Measurements from ENCODE around the gene PARD3.
"Not testable (repeated sequence)": the region's sequence is repeated elsewhere in the genome, so short reads cannot be mapped to it uniquely, and the experiment has no call there.

PARD3 gene

GRCh38 chr10:34297541-34298345 lies 517.4 kb downstream of the PARD3 start:
- no peak for DNase-seq (ENCODE audit: low read depth in 3 of 3)

DNA sequence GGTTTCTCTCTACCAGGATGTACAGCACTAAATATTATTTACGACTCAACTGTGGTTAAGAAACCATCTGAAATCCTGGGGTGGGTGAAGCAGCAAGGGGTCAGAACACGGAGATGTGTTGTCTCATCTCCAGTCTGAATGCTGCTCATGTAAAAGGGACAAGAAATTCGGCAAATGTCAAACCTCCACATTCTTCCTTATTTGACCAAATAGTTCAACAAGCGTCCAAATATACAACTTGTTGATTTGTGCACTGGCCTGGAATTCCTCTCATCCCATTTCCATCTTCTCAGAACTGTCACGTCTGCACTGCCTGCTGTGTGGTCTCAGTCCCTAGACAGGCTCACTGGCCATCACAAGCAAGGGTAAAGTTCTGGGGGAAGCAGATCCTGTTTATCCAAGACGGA lies 520.0 kb downstream of the PARD3 start:
- DNase-seq (ENCODE audit: low read depth in 3 of 3): no peak

DNA sequence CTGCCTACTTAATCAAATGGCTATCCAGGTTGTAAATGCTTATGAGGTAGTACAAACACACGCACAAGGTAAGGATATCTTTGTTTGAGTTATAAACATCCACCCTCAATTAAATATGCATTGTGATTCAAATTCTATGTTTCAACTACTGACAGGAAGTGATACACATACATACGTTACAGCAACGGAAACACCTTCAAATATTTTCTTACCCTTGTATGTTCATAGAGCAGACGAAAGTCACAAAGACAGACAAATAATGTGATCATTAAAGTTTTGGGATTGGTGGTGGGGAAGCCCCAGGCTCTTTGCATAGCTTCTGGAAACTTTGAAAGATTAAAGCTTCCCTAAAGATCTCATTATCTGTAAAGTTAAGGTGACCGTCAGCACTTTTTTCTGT lies 521.0 kb downstream of the PARD3 start:
- DNase-seq (ENCODE audit: low read depth in 3 of 3): no peak

DNA sequence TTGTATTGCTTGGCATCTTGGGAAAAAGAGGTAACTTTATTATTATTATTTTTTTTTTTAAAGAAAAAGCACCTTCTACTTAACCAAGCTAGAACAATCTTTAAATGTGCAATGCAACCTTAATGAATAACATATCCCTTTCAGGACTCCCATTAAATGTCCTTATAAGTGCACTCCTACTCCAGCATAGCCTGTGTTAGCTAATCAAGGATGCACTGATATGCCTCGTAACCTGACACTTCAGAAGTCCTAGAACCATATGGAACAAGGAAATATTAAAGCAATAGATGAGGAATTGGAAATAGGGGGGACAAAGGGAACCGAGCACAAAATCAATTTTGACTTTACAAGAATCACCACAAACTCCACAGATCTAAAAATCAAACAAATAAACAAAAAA lies 522.4 kb downstream of the PARD3 start:
- no peak for DNase-seq (ENCODE audit: low read depth in 3 of 3)

DNA sequence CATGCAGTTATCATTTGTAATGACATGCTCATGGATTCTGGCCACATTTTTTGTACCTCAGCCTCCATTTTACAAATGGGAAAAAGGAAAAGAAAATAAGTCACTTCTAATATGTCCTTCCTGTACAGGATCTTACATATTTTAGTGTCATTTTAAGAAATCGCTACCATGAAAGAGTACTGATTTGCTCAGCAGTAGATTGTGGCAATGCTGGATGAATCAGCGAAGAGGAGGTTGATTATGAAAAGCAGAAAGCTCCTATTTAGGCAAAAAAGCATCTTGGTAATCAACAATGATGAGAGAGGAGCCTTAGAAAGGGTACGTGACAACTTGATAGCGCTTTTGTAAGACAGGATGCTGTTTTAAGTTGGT lies 522.9 kb downstream of the PARD3 start:
- DNase-seq (ENCODE audit: low read depth in 3 of 3): no peak

DNA sequence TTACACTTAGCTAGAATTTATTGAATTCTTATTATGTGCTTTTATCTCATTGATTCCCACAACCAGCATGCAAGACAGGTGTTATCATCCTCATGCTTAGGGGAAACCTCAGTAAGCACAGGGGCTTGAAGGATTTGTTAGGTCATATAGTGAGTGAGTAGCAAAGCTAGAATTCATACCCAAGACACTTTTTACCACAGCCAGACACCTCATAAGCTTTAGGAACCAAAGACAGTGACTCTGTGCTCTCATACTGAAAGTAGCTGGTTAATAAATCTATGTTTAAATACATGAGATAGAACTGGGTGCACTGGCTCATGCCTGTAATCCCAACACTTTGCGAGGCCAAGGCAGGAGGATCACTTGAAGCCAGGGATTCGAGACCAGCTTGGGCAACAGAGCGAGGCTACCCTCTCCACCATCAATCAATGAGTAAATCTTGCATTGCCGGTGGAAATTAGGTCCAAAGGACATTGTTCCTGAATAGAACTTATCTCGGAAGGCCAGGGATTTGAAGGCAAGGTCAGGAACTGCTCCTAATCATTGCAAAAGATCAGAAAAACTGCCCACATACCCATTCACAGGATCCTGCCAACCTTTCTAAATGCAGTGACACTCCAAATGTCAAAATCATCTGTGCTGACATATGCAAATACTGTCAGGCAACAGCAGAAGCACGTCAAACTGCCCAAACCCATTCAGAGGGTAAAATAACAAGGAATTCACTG lies 523.5 kb downstream of the PARD3 start:
- no peak for DNase-seq (ENCODE audit: low read depth in 3 of 3)

DNA sequence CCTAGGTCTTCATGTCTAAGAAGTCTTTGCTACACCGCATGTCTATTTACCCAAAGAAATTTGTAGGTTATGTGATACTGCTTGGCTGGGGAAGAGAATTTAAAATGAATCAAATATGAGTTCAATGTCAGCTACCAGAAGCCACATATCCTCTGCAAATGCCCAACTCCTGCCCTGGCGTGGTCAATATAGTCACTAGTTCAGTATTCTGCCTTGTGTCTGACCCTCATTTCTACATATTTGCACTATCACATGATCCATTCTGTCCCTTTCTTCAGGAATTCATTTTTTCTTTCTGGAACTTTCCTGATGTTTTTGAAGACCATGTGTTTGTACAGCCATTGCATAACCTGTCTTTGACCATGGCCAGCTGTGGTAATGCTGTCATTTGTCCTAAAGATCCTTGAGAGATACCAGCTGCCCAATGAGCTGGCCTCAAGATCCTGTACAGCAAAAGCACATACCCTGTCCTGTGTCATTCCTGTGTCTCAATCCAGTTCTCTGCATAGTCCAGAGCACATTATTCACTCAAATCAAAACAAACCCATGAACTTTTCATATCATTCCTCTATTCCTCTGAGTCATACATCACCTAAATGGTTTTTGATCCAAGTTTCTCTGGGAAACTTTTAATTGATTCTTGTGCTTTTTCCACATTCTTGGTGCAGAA lies 524.5 kb downstream of the PARD3 start:
- no peak for DNase-seq (ENCODE audit: low read depth in 3 of 3)

- no peak for DNase-seq (ENCODE audit: low read depth in 3 of 3)
These were observed 526.5 kb downstream of the PARD3 start for GRCh38 chr10:34288634-34289033.

DNA sequence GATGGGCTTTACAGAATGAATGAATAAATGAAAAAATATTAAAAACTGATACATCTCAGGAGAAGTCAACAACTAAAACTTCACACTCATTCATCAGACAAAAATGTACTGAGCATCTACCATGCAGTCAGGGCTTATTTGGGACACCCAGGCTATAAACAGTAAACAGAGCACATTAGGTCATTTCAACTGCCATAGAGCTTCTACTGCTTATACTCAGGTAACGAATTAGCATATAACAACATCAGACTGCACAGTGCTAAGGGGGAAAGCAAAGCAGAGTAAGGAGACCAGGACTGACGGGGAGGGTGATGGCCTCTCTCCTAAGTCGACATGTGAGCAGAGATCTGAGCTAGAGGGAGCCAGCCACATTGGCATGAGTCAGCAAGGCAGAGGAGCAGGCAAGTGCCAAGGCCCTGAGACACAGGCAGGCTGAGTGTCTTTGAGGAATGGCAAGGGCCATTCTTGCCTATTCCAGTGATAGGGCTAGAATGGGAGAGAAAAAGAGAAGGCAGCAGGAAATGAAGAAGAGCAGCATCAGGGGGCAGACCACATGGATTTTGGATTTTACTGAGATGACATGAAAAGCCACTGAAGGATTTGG lies 528.9 kb downstream of the PARD3 start:
- no peak for DNase-seq (ENCODE audit: low read depth in 3 of 3)

- DNase-seq (ENCODE audit: low read depth in 3 of 3): no peak
These were observed 533.2 kb downstream of the PARD3 start for GRCh38 chr10:34281661-34282582.

DNA sequence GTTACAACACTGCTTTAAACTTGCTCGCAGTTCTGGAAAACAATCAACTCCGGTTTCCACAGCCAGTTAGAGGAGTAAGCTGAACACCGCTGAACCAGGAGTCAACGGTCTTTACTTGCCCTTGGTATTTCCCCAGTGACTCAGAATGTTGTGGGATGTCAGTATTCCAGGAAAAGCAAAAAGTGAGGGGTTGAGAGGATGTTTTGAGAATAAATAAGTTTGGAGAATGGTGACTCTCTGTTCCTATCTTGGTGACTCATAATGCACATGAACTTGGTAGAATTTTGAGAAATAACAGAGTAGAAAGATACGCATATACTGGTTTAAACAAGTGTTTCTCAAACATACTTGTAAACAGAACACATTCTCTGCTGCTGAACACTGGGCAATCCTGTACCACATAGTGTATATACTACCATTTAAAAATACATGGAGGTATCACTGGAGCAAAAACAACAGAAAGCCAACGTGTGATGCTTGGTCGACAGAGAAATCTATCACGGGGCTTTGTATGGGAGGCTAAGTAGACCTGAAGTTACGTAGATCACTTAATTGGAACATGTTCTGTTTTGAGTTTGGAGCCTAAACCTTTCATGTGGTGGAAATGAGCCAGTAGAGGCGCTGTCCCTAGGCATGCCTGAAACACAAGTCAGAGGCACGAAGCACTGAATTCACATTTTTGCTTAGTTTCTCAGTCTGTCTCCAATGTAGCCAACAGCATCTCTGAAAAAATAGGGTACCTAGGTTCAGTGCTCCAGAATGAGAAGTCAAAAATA lies 534.3 kb downstream of the PARD3 start:
- no peak for DNase-seq (ENCODE audit: low read depth in 3 of 3)

DNA sequence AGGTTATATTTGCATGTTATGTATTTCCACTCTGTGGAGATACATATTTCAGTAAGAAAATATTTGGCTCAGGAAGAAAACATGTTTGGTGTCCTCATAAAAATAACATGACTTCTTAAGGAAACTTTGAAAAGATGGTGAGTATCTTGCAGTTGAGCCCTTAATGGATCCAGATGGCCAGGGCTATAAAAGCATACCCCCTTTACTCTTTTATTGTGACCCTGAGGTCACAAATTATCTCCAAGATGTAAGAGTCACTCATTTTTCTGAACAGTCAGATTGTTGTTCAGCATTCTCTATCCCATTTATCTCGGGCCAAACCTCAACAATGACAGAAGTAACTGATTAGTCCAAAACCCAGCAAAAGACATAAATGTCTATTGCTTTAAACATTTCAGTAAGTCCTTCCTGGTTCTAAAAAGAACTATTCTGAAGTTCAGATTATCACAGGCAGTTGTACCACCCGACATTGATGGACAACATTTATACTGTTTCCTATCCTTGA lies 539.4 kb downstream of the PARD3 start:
- DNase-seq (ENCODE audit: low read depth in 3 of 3): no peak

GRCh38 chr10:34274906-34275305 lies 540.2 kb downstream of the PARD3 start:
- DNase-seq (ENCODE audit: low read depth in 3 of 3): no peak

DNA sequence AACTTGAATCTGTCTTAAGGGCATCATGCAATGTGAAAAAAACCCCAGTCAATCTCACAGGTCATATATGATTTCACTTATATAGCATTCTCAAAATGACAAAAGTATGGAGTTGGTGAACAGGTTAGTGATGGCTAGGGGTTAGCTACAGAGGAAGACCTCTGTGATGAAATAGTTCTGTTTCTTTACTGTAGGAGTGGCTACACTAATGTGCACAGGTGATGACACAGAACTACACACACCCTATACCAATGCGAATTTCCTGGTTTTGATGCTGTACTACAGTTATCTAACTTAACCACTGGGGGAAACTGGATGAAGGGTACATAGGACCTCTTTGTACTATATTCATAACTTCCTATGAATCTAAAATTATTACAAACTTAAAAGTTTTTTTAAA lies 541.8 kb downstream of the PARD3 start:
- no peak for DNase-seq (ENCODE audit: low read depth in 3 of 3)

DNA sequence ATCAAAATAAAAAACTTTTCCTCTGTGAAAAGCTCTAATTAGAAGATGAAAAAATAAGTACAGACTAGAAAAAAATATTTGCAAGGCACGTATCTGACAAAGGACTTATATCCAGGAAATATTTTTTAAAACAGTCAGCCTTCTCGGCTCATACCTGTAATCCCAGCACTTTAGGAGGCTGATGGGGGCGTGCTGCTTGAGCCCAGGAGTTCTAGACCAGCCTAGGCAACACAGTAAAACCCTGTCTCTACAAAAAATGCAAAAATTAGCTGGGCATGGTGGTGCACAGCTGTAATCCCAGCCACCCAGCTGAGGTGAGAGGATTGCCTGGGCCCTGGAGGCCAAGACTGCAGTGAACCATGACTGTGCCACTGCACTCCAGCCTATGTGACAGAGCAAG lies 542.8 kb downstream of the PARD3 start:
- DNase-seq (ENCODE audit: low read depth in 3 of 3): no peak

DNA sequence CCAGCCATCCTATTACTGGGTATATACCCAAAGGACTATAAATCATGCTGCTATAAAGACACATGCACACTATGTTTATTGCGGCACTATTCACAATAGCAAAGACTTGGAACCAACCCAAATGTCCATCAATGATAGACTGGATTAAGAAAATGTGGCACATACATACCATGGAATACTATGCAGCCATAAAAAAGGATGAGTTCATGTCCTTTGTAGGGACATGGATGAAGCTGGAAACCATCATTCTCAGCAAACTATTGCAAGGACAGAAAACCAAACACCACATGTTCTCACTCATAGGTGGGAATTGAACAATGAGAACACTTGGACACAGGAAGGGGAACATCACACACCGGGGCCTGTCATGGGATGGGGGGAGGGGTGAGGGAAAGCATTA lies 546.7 kb downstream of the PARD3 start:
- not testable (repeated sequence) for DNase-seq (ENCODE audit: low read depth in 3 of 3)

GRCh38 chr10:34262985-34263384 lies 552.1 kb downstream of the PARD3 start:
- DNase-seq (ENCODE audit: low read depth in 3 of 3): no peak

- no peak for DNase-seq (ENCODE audit: low read depth in 3 of 3)
These were observed 554.2 kb downstream of the PARD3 start for GRCh38 chr10:34260904-34261303.

- no peak for DNase-seq (ENCODE audit: low read depth in 3 of 3)
These were observed 558.9 kb downstream of the PARD3 start for GRCh38 chr10:34256216-34256615.

DNA sequence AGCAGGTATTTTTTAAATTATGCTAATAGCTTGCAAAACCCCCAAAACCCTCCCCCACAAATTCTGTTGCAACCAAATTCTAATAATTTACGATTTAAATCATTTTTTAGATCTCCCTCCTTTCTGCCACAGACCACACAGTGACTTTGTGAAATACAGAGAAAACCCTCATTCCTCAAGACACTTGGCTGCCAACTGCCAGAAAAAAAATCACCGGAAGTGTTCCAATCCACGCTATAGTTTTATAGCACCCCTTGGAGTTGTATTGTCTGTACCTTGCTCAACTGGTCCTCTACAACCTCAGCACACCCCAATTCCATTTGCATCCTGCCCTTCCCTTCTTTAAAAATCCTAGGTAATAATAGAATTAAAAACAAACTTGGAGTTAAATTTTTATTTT lies 560.1 kb downstream of the PARD3 start:
- no peak for DNase-seq (ENCODE audit: low read depth in 3 of 3)

Data from stimulated activated CD4-positive, alpha-beta T cell treated with anti-CD3 and anti-CD28 coated beads, TNF-alpha, amount 100 ng/mL, for 48 hours (primary cell).